Measurements from ENCODE around the gene COPG1.

Gene COPG1

GRCh38 chr3:129323651-129324294 is 74.4 kb downstream of the COPG1 start:
- no peak for DNase-seq (ENCODE audit: low read depth in 2 of 2)
- no peak overlapping the region for H3K4me3 ChIP-seq (replicated peaks in 1 of 2; ENCODE audit: low read depth in 2 of 2, low read length in 2 of 2)
- TF ChIP-seq CTCF (IDR thresholded peaks at IDR 0.05; ENCODE audit: low read depth, low read length), result peak; percentile 47

GRCh38 chr3:129324855-129325254 is 75.4 kb downstream of the COPG1 start:
- H3K4me3 ChIP-seq (replicated peaks in 1 of 2; ENCODE audit: low read depth in 2 of 2, low read length in 2 of 2), result no peak overlapping the region
- TF ChIP-seq CTCF (IDR thresholded peaks at IDR 0.05; ENCODE audit: low read depth, low read length), result no peak
- no peak for DNase-seq (ENCODE audit: low read depth in 2 of 2)

- H3K4me3 ChIP-seq (replicated peaks in 1 of 2; ENCODE audit: low read depth in 2 of 2, low read length in 2 of 2), result no peak overlapping the region
- no peak for TF ChIP-seq CTCF (IDR thresholded peaks at IDR 0.05; ENCODE audit: low read depth, low read length)
- DNase-seq (ENCODE audit: low read depth in 2 of 2), result no peak
These were observed 76.0 kb downstream of the COPG1 start for GRCh38 chr3:129325383-129325782.

- TF ChIP-seq CTCF (IDR thresholded peaks at IDR 0.05; ENCODE audit: low read depth, low read length), result no peak
- no peak for DNase-seq (ENCODE audit: low read depth in 2 of 2)
- H3K4me3 ChIP-seq (replicated peaks in 1 of 2; ENCODE audit: low read depth in 2 of 2, low read length in 2 of 2), result no peak overlapping the region
These were observed 76.7 kb downstream of the COPG1 start for GRCh38 chr3:129326138-129326537.

- H3K4me3 ChIP-seq (replicated peaks in 1 of 2; ENCODE audit: low read depth in 2 of 2, low read length in 2 of 2), result no peak overlapping the region
- no peak for DNase-seq (ENCODE audit: low read depth in 2 of 2)
- no peak for TF ChIP-seq CTCF (IDR thresholded peaks at IDR 0.05; ENCODE audit: low read depth, low read length)
These were observed 77.2 kb downstream of the COPG1 start for GRCh38 chr3:129326595-129326994.

All from cardiac fibroblast (primary cell).